ENCODE data around the gene PALLD.

The PALLD gene

DNA sequence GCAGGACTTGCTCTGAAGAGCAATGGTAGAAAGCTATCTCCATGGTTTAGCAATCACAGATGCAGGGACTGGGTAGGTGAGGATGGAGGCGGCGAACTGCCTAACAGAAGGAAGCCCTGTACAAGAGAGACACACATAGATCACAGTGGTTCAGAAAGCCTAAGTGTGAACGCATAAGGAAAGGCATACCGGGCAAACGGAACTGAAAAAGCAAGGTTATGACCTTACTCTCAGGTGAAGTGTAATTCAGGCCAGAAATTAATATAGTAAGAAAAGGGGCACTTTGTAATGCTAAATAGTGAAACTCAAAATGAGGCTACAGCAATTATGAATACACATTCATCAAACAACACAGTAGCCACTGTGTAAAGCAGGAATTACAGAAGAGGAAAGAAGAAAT, 126.6 kb downstream of the PALLD start:
- no peak for FAIRE-seq

DNA sequence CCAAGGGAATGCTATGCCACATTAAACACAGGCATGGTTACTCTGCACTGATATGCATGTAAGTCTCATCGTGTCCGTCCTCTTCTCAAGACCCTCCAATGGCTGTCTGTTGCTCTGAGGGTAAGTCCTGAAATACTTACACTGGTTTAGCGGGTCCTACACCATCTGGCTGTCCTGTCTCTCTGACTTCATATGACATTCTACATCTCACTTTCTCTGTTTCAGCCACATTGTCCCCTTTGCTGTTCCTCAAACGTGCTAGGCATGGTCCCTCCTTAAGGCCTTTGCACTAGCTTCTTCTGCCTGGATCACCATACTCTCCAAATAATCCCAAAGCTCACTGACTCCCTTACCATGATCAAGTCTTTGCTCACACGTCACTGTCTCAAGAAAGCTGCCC, 131.4 kb downstream of the PALLD start:
- no peak for FAIRE-seq

GRCh38 chr4:168629566-168629965, 132.7 kb downstream of the PALLD start:
- FAIRE-seq, result no peak

DNA sequence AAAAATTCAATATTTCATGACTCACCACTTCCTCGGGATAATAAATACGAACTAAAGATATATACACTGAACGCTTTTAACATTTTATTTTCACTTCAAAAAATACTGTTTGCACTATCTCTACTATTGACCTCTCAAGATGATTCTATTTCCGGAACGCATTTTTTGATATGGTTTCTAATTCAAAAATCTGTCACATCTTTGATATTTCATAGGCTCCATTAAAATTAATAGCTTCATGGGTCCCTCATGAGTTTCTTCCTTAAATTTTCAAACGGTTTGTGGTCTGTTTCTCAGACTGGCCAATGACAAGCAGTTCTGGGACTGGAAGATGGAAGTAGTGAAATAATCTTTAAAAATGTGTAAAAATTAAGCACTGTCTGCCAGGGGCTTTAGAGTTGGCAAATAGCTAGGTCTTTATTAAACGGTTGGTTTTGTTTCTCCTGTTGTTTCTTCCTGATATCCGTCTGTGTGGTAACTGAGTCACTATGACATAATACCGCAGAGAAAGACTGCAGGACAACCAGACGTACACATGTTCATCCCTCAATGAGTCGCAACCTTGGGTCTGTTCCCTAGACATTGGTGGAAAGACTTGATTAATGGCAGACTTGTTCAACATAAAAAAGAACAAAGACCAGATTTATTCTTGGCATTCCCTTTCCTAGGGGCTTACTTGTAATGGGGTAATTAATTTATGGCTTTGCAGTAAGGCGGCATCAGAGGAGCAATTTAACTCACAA, 133.8 kb downstream of the PALLD start:
- no peak for FAIRE-seq

GRCh38 chr4:168631241-168632162, 134.7 kb downstream of the PALLD start:
- no peak for FAIRE-seq

DNA sequence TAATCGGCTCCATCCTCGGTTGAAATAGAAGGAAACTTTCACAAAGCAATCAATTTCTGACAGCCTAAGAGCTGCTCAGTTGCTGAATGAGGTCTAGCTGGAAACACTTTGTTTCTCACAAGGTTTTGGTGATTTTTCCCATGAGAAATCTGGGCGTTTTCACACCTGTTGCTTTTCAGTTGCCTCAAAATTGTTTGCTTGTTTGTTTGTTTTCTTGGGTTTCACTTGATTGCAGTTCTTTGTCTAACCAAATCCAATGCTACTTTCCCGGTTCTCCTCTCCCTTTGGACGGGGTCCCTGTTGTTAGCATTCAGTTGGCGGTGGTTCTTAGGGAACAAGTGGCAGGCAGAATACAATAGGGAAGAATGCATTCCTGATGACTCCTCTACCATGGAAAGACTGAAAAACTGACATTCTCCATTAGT, 135.5 kb downstream of the PALLD start:
- FAIRE-seq, result no peak

DNA sequence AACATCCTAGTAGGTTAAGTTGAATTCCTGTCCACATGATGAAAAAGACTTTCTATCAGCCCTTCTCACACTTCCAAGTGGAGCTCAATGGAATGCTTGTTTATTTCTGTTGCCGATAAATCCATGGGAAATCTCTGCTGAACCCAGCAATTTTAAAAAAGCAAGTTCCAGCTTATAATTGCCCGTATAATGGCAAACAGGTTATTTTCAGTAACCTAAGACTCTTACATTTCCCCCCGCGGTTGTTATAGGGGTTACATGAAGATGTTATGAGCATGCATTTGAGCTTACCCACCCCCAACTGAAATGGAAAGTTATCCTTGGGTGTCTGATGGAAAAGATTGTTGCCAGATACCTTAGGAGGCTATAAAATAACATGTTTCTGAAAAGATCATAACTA, 136.2 kb downstream of the PALLD start:
- no peak for FAIRE-seq

DNA sequence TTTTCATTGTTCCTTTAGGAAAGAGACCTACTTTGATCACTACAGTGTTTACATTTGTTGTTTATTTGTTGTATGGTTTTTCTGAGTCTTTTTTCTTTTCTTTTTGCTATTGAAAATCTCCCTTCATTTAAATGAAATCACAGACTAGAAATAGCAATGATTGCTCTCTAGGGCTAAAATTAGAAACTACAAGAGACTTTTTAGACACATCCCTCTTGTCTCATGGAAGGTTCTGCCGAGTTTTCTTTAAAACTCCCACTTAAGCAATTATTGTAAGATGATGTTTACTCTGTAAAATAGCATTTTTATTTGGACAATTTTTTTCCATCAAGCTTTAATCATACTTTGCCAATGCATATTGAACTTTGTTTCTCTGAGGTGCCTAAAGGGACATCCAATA, 136.6 kb downstream of the PALLD start:
- no peak for FAIRE-seq

DNA sequence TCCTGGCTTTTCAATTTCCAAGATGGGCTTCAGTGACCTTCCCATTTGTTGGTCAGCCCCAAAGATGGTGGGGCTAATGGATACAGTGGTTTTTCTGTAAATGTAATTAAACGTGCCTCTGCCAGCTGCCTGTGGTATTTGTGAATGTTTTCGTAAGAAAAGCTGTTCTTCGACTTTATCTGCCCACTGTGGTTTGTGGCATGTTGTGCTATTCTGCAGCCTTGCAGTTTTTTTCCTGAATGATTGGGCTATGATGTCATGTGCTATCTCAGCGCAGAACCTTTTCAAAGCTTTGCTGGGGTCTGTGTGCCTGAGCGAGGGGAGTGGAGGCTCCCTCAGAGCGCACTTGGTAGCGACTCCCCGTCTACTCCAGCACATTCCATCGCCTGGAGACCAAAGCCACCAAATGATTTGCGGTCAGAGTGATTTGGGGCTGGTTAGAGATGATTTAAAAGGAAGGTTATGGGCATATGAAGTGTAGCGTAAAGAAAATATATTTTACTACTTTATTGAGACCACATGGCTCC, 137.5 kb downstream of the PALLD start:
- no peak for FAIRE-seq

- no peak for FAIRE-seq
These were observed 139.2 kb downstream of the PALLD start for GRCh38 chr4:168636040-168636439.

GRCh38 chr4:168636506-168637196, 139.8 kb downstream of the PALLD start:
- no peak for FAIRE-seq

- FAIRE-seq, result no peak
These were observed 141.3 kb downstream of the PALLD start for GRCh38 chr4:168637872-168638756.

- FAIRE-seq, result no peak
These were observed 143.1 kb downstream of the PALLD start for GRCh38 chr4:168639914-168640313.

DNA sequence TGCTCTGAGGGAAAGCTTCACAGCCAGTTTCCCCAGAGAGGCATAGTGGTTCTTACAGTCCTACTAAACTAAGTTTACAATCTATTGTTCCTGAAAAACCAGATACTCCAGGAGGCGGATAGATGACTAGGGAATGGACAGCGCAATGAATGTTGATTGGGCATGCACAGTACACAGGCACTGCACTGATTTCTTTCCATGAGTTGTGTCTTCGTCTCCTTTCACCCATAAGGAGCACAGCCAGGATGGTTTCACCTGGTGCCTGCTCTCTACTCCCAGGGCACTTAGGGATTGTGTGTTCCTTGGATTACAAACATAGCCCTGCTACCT, 144.9 kb downstream of the PALLD start:
- no peak for FAIRE-seq

DNA sequence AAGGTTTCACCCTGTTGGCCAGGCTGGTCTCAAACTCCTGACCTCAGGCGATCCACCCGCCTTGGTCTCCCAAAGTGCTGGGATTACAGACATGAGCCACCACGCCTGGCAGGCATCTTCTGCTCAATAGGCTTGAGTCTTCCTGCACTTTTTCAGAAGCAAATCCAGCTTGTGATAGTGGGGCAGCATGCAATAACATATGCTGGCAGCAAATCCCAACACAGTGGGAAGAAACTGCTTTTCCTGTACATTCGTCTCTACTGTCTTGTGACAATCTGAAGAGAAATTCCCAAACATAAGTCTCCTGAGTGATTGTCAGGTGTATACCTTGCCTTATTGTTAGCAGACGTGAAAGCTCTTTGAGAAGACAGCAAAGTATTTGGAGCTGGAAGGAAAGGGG, 145.7 kb downstream of the PALLD start:
- FAIRE-seq, result no peak

GRCh38 chr4:168643111-168643795, 146.4 kb downstream of the PALLD start:
- FAIRE-seq, result no peak

GRCh38 chr4:168643796-168644159, 146.9 kb downstream of the PALLD start:
- no peak for FAIRE-seq

DNA sequence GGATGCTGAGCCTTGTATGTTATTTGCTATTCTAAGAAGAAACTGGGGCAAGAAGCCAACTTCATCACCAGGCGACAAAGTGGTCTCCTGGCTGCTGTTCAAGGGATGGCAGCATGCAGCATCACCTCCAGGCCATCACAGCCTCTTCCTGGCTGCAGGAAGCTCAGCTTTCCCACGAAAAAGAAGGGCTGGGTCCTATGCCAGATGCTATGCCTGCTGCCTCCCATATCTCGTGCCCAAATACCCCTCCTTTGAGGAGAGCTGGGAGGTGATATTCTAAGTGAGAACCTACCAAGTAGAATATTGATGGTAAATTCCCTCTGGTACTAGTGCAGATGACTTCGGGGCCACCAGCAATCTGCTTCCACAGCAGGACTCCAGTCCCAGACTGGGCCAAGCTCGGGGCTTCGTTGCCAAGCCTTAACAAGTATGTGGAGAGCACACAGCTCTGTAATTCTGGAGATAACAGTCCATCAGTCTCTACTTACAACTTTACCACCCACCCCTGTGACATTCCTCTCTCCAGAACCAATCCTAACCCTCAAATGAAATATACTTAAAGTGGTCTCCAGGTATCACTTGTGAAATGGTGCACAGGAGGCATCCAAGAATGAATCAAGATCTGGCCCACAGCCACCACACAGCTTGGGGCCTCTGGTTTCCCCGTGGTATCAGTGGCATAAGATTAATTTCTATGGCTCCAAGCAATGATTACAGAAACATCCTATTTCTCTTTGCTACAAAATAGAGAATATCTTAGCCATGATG, 149.3 kb downstream of the PALLD start:
- FAIRE-seq, result no peak

GRCh38 chr4:168647646-168648375, 151.0 kb downstream of the PALLD start:
- FAIRE-seq, result no peak

DNA sequence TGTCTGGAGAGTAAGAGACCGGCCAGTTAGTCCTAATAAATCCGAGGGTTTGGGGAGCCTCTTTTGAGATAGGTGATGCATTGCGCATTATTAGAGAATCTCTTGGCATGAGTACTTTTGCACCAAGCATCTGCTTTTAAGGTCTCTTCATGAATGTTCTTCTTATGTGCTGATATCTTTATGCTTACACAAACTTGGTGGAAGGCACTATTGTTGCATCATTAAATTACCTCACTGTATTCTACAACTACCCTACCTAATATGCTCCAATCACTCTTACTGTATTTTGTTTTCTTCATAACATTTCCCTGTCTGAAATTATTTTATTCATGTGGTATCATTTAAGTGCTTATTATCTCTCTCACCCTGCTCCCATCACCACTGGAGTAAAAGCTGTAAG, 151.6 kb downstream of the PALLD start:
- no peak for FAIRE-seq

Data from G401.6 (cell line).